Measurements from ENCODE around the gene KLK5. TPM values are rescaled to one million over a fixed set of nuclear protein-coding genes. Genes with fewer than 3 reads are reported as not detected.

KLK5 gene
- total and polyA plus RNA-seq, 5 donors from 2014 or later = not detected

DNA sequence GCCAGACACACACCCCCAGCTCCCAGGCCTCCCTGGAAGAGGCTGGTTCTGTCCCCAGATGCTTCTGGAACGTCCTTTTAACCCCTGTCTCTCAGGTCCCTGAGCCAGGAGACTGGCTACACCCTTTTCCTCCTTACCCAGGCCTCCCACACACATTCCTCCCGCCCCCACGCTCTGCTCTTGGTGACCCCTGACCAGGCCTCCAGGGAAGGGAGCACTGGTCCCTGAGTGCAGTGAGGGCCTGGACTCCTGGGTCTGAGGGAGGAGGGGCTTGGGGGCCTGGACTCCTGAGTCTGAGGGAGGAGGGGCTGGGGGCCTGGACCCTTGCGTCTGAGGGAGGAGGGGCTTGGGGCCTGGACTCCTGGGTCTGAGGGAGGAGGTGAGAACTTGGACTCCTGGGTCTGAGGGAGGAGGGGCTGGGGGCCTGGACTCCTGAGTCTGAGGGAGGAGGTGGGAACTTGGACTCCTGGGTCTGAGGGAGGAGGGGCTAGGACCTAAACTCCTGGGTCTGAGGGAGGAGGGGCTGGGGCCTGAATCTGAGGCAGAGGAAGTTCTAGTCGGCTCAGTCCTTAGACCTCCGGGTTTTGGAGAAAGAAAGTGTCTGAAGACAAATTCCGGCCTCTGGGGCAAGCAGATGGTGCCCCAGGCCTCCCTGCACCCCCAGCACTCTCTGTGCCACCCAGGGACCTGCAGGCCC lies 16.0 kb upstream of the KLK5 start:
- ATAC-seq (ENCODE audit: low read depth in 2 of 2) (no peak), DNase-seq (no peak)
- H3K4me3 Mint-ChIP-seq = no peak overlapping the region
- no peaks in the 10 kb centered on the region for H3K36me3 ChIP-seq (ENCODE audit: control insufficient read depth, insufficient read depth, low read length)
- no peak overlapping the region for H3K27ac ChIP-seq (ENCODE audit: insufficient read depth, low read length, poor library complexity, severe bottlenecking)
- H3K9me3 ChIP-seq (ENCODE audit: control insufficient read depth in 2 of 2, low read length in 2 of 2) = no peaks in the 10 kb centered on the region
- no peak overlapping the region for H3K4me3 ChIP-seq (ENCODE audit: low read depth, low read length)
- H3K27me3 ChIP-seq (ENCODE audit: control insufficient read depth, insufficient read depth, low read length) = no peaks in the 10 kb centered on the region
- peaks cover 0 to 3% (median 0%) of the 10 kb centered on the region in 7 donors for H3K9me3 Mint-ChIP-seq
- H3K36me3 Mint-ChIP-seq = no peaks in the 10 kb centered on the region
- H3K27ac Mint-ChIP-seq = no peak overlapping the region
- peaks cover 18% of the 10 kb centered on the region for H3K27me3 Mint-ChIP-seq
- no peaks in the 10 kb centered on the region for H3K4me1 Mint-ChIP-seq
- no peaks in the 10 kb centered on the region for H3K4me1 ChIP-seq (ENCODE audit: control insufficient read depth, insufficient read depth, low read length, poor library complexity, severe bottlenecking)

- H3K4me3 ChIP-seq (ENCODE audit: low read depth, low read length) = no peak overlapping the region
- DNase-seq (no peak), ATAC-seq (ENCODE audit: low read depth in 2 of 2) (no peak)
- H3K36me3 ChIP-seq (ENCODE audit: control insufficient read depth, insufficient read depth, low read length) = no peaks in the 10 kb centered on the region
- Mint-ChIP-seq H3K4me3 (no peak overlapping the region), H3K4me1 (no peaks in the 10 kb centered on the region), H3K27me3 (peaks cover 11% of the 10 kb centered on the region), H3K36me3 (no peaks in the 10 kb centered on the region), H3K9me3 (peaks cover 0 to 6% (median 0%) of the 10 kb centered on the region in 7 donors), H3K27ac (no peak overlapping the region)
- H3K4me1 ChIP-seq (ENCODE audit: control insufficient read depth, insufficient read depth, low read length, poor library complexity, severe bottlenecking) = no peaks in the 10 kb centered on the region
- no peak overlapping the region for H3K27ac ChIP-seq (ENCODE audit: insufficient read depth, low read length, poor library complexity, severe bottlenecking)
- H3K9me3 ChIP-seq (ENCODE audit: control insufficient read depth in 2 of 2, low read length in 2 of 2) = no peaks in the 10 kb centered on the region
- H3K27me3 ChIP-seq (ENCODE audit: control insufficient read depth, insufficient read depth, low read length) = no peaks in the 10 kb centered on the region
These were observed 15.3 kb upstream of the KLK5 start for GRCh38 chr19:50967929-50968715.

- H3K36me3 Mint-ChIP-seq = no peaks in the 10 kb centered on the region
- Histone ChIP-seq H3K4me1 (ENCODE audit: control insufficient read depth, insufficient read depth, low read length, poor library complexity, severe bottlenecking) (no peaks in the 10 kb centered on the region), H3K9me3 (ENCODE audit: control insufficient read depth in 2 of 2, low read length in 2 of 2) (no peaks in the 10 kb centered on the region), H3K27me3 (ENCODE audit: control insufficient read depth, insufficient read depth, low read length) (no peaks in the 10 kb centered on the region), H3K36me3 (ENCODE audit: control insufficient read depth, insufficient read depth, low read length) (no peaks in the 10 kb centered on the region), H3K27ac (ENCODE audit: insufficient read depth, low read length, poor library complexity, severe bottlenecking) (no peak overlapping the region), H3K4me3 (ENCODE audit: low read depth, low read length) (no peak overlapping the region)
- H3K27ac Mint-ChIP-seq = no peak overlapping the region
- H3K4me1 Mint-ChIP-seq = no peaks in the 10 kb centered on the region
- ATAC-seq (ENCODE audit: low read depth in 2 of 2) (no peak), DNase-seq (no peak)
- no peaks in the 10 kb centered on the region for H3K27me3 Mint-ChIP-seq
- H3K4me3 Mint-ChIP-seq = no peak overlapping the region
- H3K9me3 Mint-ChIP-seq = peaks cover 0 to 16% (median 3%) of the 10 kb centered on the region in 7 donors
These were observed 11.4 kb upstream of the KLK5 start for GRCh38 chr19:50964266-50964665.

- Mint-ChIP-seq H3K9me3 (peaks cover 0 to 16% (median 3%) of the 10 kb centered on the region in 7 donors), H3K27me3 (no peaks in the 10 kb centered on the region), H3K36me3 (no peaks in the 10 kb centered on the region), H3K4me1 (no peaks in the 10 kb centered on the region), H3K4me3 (no peak overlapping the region), H3K27ac (no peak overlapping the region)
- H3K4me3 ChIP-seq (ENCODE audit: low read depth, low read length) = no peak overlapping the region
- H3K4me1 ChIP-seq (ENCODE audit: control insufficient read depth, insufficient read depth, low read length, poor library complexity, severe bottlenecking) = no peaks in the 10 kb centered on the region
- no peak for ATAC-seq (ENCODE audit: low read depth in 2 of 2)
- H3K36me3 ChIP-seq (ENCODE audit: control insufficient read depth, insufficient read depth, low read length) = no peaks in the 10 kb centered on the region
- no peak overlapping the region for H3K27ac ChIP-seq (ENCODE audit: insufficient read depth, low read length, poor library complexity, severe bottlenecking)
- no peak for DNase-seq
- no peaks in the 10 kb centered on the region for H3K27me3 ChIP-seq (ENCODE audit: control insufficient read depth, insufficient read depth, low read length)
- no peaks in the 10 kb centered on the region for H3K9me3 ChIP-seq (ENCODE audit: control insufficient read depth in 2 of 2, low read length in 2 of 2)
These were observed 10.5 kb upstream of the KLK5 start for GRCh38 chr19:50963381-50963780.

- H3K9me3 ChIP-seq (ENCODE audit: control insufficient read depth in 2 of 2, low read length in 2 of 2) = no peaks in the 10 kb centered on the region
- Mint-ChIP-seq H3K4me1 (no peaks in the 10 kb centered on the region), H3K27me3 (peaks cover 4% of the 10 kb centered on the region), H3K4me3 (no peak overlapping the region), H3K27ac (no peak overlapping the region), H3K9me3 (peaks cover 0 to 16% (median 3%) of the 10 kb centered on the region in 7 donors), H3K36me3 (no peaks in the 10 kb centered on the region)
- no peaks in the 10 kb centered on the region for H3K4me1 ChIP-seq (ENCODE audit: control insufficient read depth, insufficient read depth, low read length, poor library complexity, severe bottlenecking)
- H3K27ac ChIP-seq (ENCODE audit: insufficient read depth, low read length, poor library complexity, severe bottlenecking) = no peak overlapping the region
- DNase-seq (no peak), ATAC-seq (ENCODE audit: low read depth in 2 of 2) (no peak)
- no peaks in the 10 kb centered on the region for H3K27me3 ChIP-seq (ENCODE audit: control insufficient read depth, insufficient read depth, low read length)
- H3K4me3 ChIP-seq (ENCODE audit: low read depth, low read length) = no peak overlapping the region
- H3K36me3 ChIP-seq (ENCODE audit: control insufficient read depth, insufficient read depth, low read length) = no peaks in the 10 kb centered on the region
These were observed 9.4 kb upstream of the KLK5 start for GRCh38 chr19:50962245-50962644.

GRCh38 chr19:50959731-50960500 lies 7.1 kb upstream of the KLK5 start:
- Histone ChIP-seq H3K36me3 (ENCODE audit: control insufficient read depth, insufficient read depth, low read length) (no peaks in the 10 kb centered on the region), H3K4me3 (ENCODE audit: low read depth, low read length) (no peak overlapping the region), H3K4me1 (ENCODE audit: control insufficient read depth, insufficient read depth, low read length, poor library complexity, severe bottlenecking) (no peaks in the 10 kb centered on the region), H3K27me3 (ENCODE audit: control insufficient read depth, insufficient read depth, low read length) (no peaks in the 10 kb centered on the region), H3K27ac (ENCODE audit: insufficient read depth, low read length, poor library complexity, severe bottlenecking) (no peak overlapping the region), H3K9me3 (ENCODE audit: control insufficient read depth in 2 of 2, low read length in 2 of 2) (no peaks in the 10 kb centered on the region)
- Mint-ChIP-seq H3K27ac (peak overlapping the region in 1 of 3 donors; percentile 89), H3K4me3 (no peak overlapping the region), H3K36me3 (no peaks in the 10 kb centered on the region), H3K9me3 (peaks cover 0 to 16% (median 3%) of the 10 kb centered on the region in 7 donors), H3K27me3 (peaks cover 5% of the 10 kb centered on the region), H3K4me1 (no peaks in the 10 kb centered on the region)
- no peak for DNase-seq
- ATAC-seq (ENCODE audit: low read depth in 2 of 2) = no peak

DNA sequence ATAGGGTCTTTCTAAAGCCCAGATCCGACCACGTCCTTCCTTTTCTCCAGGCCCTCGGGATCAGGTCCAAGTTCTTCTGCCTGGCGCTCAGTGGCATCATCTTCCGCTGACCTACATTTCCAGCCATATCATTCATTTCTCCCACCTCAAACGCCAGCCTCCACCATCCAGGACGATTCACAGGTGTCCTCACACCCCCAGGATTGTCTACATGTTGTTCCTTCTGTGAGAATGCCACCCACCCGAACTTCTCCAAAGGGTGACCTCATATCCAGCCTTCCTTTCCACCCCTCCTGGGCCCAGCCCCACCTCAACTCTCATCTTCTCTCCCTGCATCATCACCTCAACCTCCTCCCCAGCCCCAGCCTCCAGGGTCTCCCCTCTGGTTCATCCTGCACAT lies 4.7 kb upstream of the KLK5 start:
- peaks cover 0 to 11% (median 5%) of the 10 kb centered on the region in 7 donors for H3K9me3 Mint-ChIP-seq
- Histone ChIP-seq H3K36me3 (ENCODE audit: control insufficient read depth, insufficient read depth, low read length) (no peaks in the 10 kb centered on the region), H3K9me3 (ENCODE audit: control insufficient read depth in 2 of 2, low read length in 2 of 2) (no peaks in the 10 kb centered on the region), H3K4me1 (ENCODE audit: control insufficient read depth, insufficient read depth, low read length, poor library complexity, severe bottlenecking) (no peaks in the 10 kb centered on the region), H3K4me3 (ENCODE audit: low read depth, low read length) (no peak overlapping the region), H3K27me3 (ENCODE audit: control insufficient read depth, insufficient read depth, low read length) (no peaks in the 10 kb centered on the region), H3K27ac (ENCODE audit: insufficient read depth, low read length, poor library complexity, severe bottlenecking) (no peak overlapping the region)
- H3K4me1 Mint-ChIP-seq = no peaks in the 10 kb centered on the region
- H3K4me3 Mint-ChIP-seq = no peak overlapping the region
- ATAC-seq (ENCODE audit: low read depth in 2 of 2) (no peak), DNase-seq (no peak)
- H3K27ac Mint-ChIP-seq = no peak overlapping the region
- H3K27me3 Mint-ChIP-seq = peaks cover 5% of the 10 kb centered on the region
- H3K36me3 Mint-ChIP-seq = no peaks in the 10 kb centered on the region

Data from CD4-positive, CD25-positive, alpha-beta regulatory T cell (primary cell).